ENCODE measurements around the gene RNASE7.

RNASE7 gene

GRCh38 chr14:21015312-21015711 is 26.9 kb upstream of the RNASE7 start:
- H3K27ac ChIP-seq (ENCODE audit: low read length) = no peak overlapping the region
- H3K9ac ChIP-seq (ENCODE audit: low read length) = no peak overlapping the region
- no peak overlapping the region for H3K4me2 ChIP-seq (ENCODE audit: low read length)
- H3K36me3 ChIP-seq (replicated peaks; ENCODE audit: low read depth, low read length) = no peaks in the 10 kb centered on the region
- no peaks in the 10 kb centered on the region for H3K9me3 ChIP-seq (ENCODE audit: insufficient read depth, low read length)
- no peaks in the 10 kb centered on the region for H4K20me1 ChIP-seq (ENCODE audit: insufficient read depth, low read length)
- no peak overlapping the region for H3K4me3 ChIP-seq (ENCODE audit: low read length)
- no peaks in the 10 kb centered on the region for H3K79me2 ChIP-seq (ENCODE audit: low read length)
- H3K4me1 ChIP-seq (ENCODE audit: low read length) = no peaks in the 10 kb centered on the region
- H3K27me3 ChIP-seq (ENCODE audit: low read depth, low read length) = peaks cover 39% of the 10 kb centered on the region
- H2AFZ ChIP-seq (ENCODE audit: low read depth, low read length) = no peak overlapping the region
- TF ChIP-seq EZH2phosphoT487 (IDR thresholded peaks at IDR 0.05; ENCODE audit: low read depth) = no peak
- TF ChIP-seq CTCF (IDR thresholded peaks at IDR 0.05; ENCODE audit: low read depth, low read length) = no peak

GRCh38 chr14:21016413-21017190 is 25.6 kb upstream of the RNASE7 start:
- TF ChIP-seq CTCF (IDR thresholded peaks at IDR 0.05; ENCODE audit: low read depth, low read length) = no peak
- no peak for TF ChIP-seq EZH2phosphoT487 (IDR thresholded peaks at IDR 0.05; ENCODE audit: low read depth)

GRCh38 chr14:21017528-21018245 is 24.5 kb upstream of the RNASE7 start:
- Histone ChIP-seq H3K36me3 (replicated peaks; ENCODE audit: low read depth, low read length) (no peaks in the 10 kb centered on the region), H3K27me3 (ENCODE audit: low read depth, low read length) (peaks cover 37% of the 10 kb centered on the region), H4K20me1 (ENCODE audit: insufficient read depth, low read length) (no peaks in the 10 kb centered on the region), H3K9ac (ENCODE audit: low read length) (no peak overlapping the region), H3K9me3 (ENCODE audit: insufficient read depth, low read length) (no peaks in the 10 kb centered on the region), H3K79me2 (ENCODE audit: low read length) (no peaks in the 10 kb centered on the region), H3K4me1 (ENCODE audit: low read length) (no peaks in the 10 kb centered on the region), H2AFZ (ENCODE audit: low read depth, low read length) (no peak overlapping the region), H3K4me2 (ENCODE audit: low read length) (no peak overlapping the region), H3K4me3 (ENCODE audit: low read length) (no peak overlapping the region), H3K27ac (ENCODE audit: low read length) (no peak overlapping the region)
- TF ChIP-seq EZH2phosphoT487 (IDR thresholded peaks at IDR 0.05; ENCODE audit: low read depth) (no peak), CTCF (IDR thresholded peaks at IDR 0.05; ENCODE audit: low read depth, low read length) (no peak)

More at GRCh38 chr14:21016413-21017190, 25.6 kb upstream of the RNASE7 start:
- no peak overlapping the region for H3K4me2 ChIP-seq (ENCODE audit: low read length)
- no peaks in the 10 kb centered on the region for H3K4me1 ChIP-seq (ENCODE audit: low read length)
- H3K27me3 ChIP-seq (ENCODE audit: low read depth, low read length) = peaks cover 40% of the 10 kb centered on the region
- no peaks in the 10 kb centered on the region for H3K9me3 ChIP-seq (ENCODE audit: insufficient read depth, low read length)
- no peaks in the 10 kb centered on the region for H3K36me3 ChIP-seq (replicated peaks; ENCODE audit: low read depth, low read length)
- H3K27ac ChIP-seq (ENCODE audit: low read length) = no peak overlapping the region
- H3K4me3 ChIP-seq (ENCODE audit: low read length) = no peak overlapping the region
- H3K9ac ChIP-seq (ENCODE audit: low read length) = no peak overlapping the region
- H3K79me2 ChIP-seq (ENCODE audit: low read length) = no peaks in the 10 kb centered on the region
- no peaks in the 10 kb centered on the region for H4K20me1 ChIP-seq (ENCODE audit: insufficient read depth, low read length)
- H2AFZ ChIP-seq (ENCODE audit: low read depth, low read length) = no peak overlapping the region

- Histone ChIP-seq H3K9me3 (ENCODE audit: insufficient read depth, low read length) (no peaks in the 10 kb centered on the region), H4K20me1 (ENCODE audit: insufficient read depth, low read length) (no peaks in the 10 kb centered on the region), H3K27ac (ENCODE audit: low read length) (no peak overlapping the region), H3K79me2 (ENCODE audit: low read length) (no peaks in the 10 kb centered on the region), H2AFZ (ENCODE audit: low read depth, low read length) (no peak overlapping the region), H3K9ac (ENCODE audit: low read length) (no peak overlapping the region), H3K4me1 (ENCODE audit: low read length) (no peaks in the 10 kb centered on the region), H3K4me3 (ENCODE audit: low read length) (no peak overlapping the region), H3K27me3 (ENCODE audit: low read depth, low read length) (peaks cover 37% of the 10 kb centered on the region), H3K36me3 (replicated peaks; ENCODE audit: low read depth, low read length) (no peaks in the 10 kb centered on the region), H3K4me2 (ENCODE audit: low read length) (no peak overlapping the region)
- no peak for TF ChIP-seq EZH2phosphoT487 (IDR thresholded peaks at IDR 0.05; ENCODE audit: low read depth)
Observed at GRCh38 chr14:21018286-21018685, 23.9 kb upstream of the RNASE7 start.

Data from OCI-LY3 (cell line).